Gastrocnemius medialis (tissue), 4 donors: Measurements from ENCODE around the gene GRM8. TPM values are rescaled to one million over a fixed set of nuclear protein-coding genes. Genes with fewer than 3 reads are reported as not detected.

Experiments used
- ATAC-seq, 2 donors: fragments of 150-250 bp; one replicate each; pipeline ENCODE4 v1.9.1; 2016
- DNase-seq, 2 donors: peaks; one replicate each; pipeline ENCODE4 v3.0.0-alpha.2; 2019
- H3K27ac ChIP-seq, 4 donors: fragments of 200-600 bp; sonication (generic); 1 replicate in 1 of 4; 2 replicates in 3 of 4; pipeline ENCODE4 v1.5.1; 2016 to 2018; ENCODE audit warnings: mild to moderate bottlenecking in 2 of 4, moderate library complexity in 1 of 4
- H3K27me3 ChIP-seq, 3 donors: fragments of 200-600 bp; sonication (generic) in 2 of 3; 1 replicate in 1 of 3; 2 replicates in 2 of 3; pipeline versions ENCODE4 v1.5.1 to v1.6.0; 2016 to 2019; ENCODE audit warnings: mild to moderate bottlenecking in 1 of 3, moderate library complexity in 1 of 3
- H3K36me3 ChIP-seq, 2 donors: fragments of 200-600 bp; sonication (generic) in 1 of 2; one replicate each; pipeline ENCODE4 v1.5.1; 2017 to 2018
- H3K4me1 ChIP-seq, 2 donors: fragments of 200-600 bp; sonication (generic) in 1 of 2; one replicate each; pipeline ENCODE4 v1.5.1; 2016 to 2017; ENCODE audit warnings: mild to moderate bottlenecking in 2 of 2
- H3K4me3 ChIP-seq, 4 donors: fragments of 200-600 bp; sonication (generic) in 3 of 4; 1 replicate in 1 of 4; 2 replicates in 3 of 4; pipeline ENCODE4 v1.5.1; 2016 to 2019; ENCODE audit warnings: mild to moderate bottlenecking in 2 of 4
- H3K9me3 ChIP-seq, 3 donors: fragments of 200-600 bp; sonication (generic) in 2 of 3; 1 replicate in 1 of 3; 2 replicates in 2 of 3; pipeline ENCODE4 v1.5.1; 2016 to 2019
- CTCF ChIP-seq, 5 experiments: fragments of 450-650 bp in 3 of 5; fragments of 200-600 bp in 2 of 5; sonication (generic) in 2 of 5; IDR thresholded peaks in 4 of 5; conservative IDR thresholded peaks in 1 of 5; 1 replicate in 4 of 5; 2 replicates in 1 of 5; pipeline ENCODE4 v1.5.1; 2016 to 2019; ENCODE audit warnings: antibody characterized with exemption in 5 of 5, mild to moderate bottlenecking in 3 of 5, moderate library complexity in 3 of 5
- POLR2A ChIP-seq, 2 donors: fragments of 450-650 bp; IDR thresholded peaks; one replicate each; pipeline ENCODE4 v1.6.1; 2017; ENCODE audit warnings: antibody characterized with exemption in 2 of 2, mild to moderate bottlenecking in 2 of 2, moderate library complexity in 2 of 2
- in situ Hi-C, 4 donors: fragments of 200-750 bp; cut with MboI; loops; one replicate each; pipeline versions ENCODE4 v1.15.0 to v1.8.0; 2017; ENCODE audit warnings: low sequenced_read_pairs in 4 of 4
- intact Hi-C: fragments of 100-400 bp; cut with DNase I; formaldehyde crosslinking; loops from one replicate; pipeline ENCODE4 v1.15.1; 2023; ENCODE audit warnings: low total_unique reads
- total RNA-seq, 4 donors: library from RNA; depleted of rRNA; stranded (reverse); fragments of >200 nt; gene quantifications; one replicate each; pipeline versions ENCODE4 v1.1.0 to v1.2.3, GENCODE V29; 2016

The GRM8 gene
- total RNA-seq, 4 donors from 2014 or later = not detected

- TF ChIP-seq CTCF (IDR thresholded peaks at IDR 0.05 in 4 of 5, conservative IDR thresholded peaks at IDR 0.05 in 1 of 5) (no peak), POLR2A (IDR thresholded peaks at IDR 0.05) (no peak)
- DNase-seq = no peak
- Histone ChIP-seq H3K27me3 (no peaks in the 10 kb centered on the region), H3K4me1 (no peaks in the 10 kb centered on the region), H3K9me3 (no peaks in the 10 kb centered on the region), H3K27ac (no peak overlapping the region), H3K36me3 (no peaks in the 10 kb centered on the region), H3K4me3 (no peak overlapping the region)
- no peak for ATAC-seq
- in situ Hi-C loops (no loop called here), intact Hi-C loops (no loop called here)
These were observed 194.8 kb downstream of the GRM8 start for GRCh38 chr7:127057918-127058317.

- no peaks in the 10 kb centered on the region for H3K9me3 ChIP-seq
- no peaks in the 10 kb centered on the region for H3K36me3 ChIP-seq
- no peak overlapping the region for H3K4me3 ChIP-seq
- no peak for TF ChIP-seq CTCF (IDR thresholded peaks at IDR 0.05 in 4 of 5, conservative IDR thresholded peaks at IDR 0.05 in 1 of 5)
- no peak for TF ChIP-seq POLR2A (IDR thresholded peaks at IDR 0.05)
- H3K4me1 ChIP-seq = no peaks in the 10 kb centered on the region
- intact Hi-C loops = no loop called here
- H3K27me3 ChIP-seq = no peaks in the 10 kb centered on the region
- no peak for ATAC-seq
- H3K27ac ChIP-seq = no peak overlapping the region
- in situ Hi-C loops = no loop called here
- DNase-seq = no peak
These were observed 196.5 kb downstream of the GRM8 start for GRCh38 chr7:127056202-127056601.

GRCh38 chr7:127047521-127047920, 205.2 kb downstream of the GRM8 start:
- no peaks in the 10 kb centered on the region for H3K27me3 ChIP-seq
- ATAC-seq (no peak), DNase-seq (no peak)
- H3K4me3 ChIP-seq = no peak overlapping the region
- no peaks in the 10 kb centered on the region for H3K9me3 ChIP-seq
- intact Hi-C loops (no loop called here), in situ Hi-C loops (no loop called here)
- no peak overlapping the region for H3K27ac ChIP-seq
- no peaks in the 10 kb centered on the region for H3K4me1 ChIP-seq
- no peaks in the 10 kb centered on the region for H3K36me3 ChIP-seq
- no peak for TF ChIP-seq CTCF (IDR thresholded peaks at IDR 0.05 in 4 of 5, conservative IDR thresholded peaks at IDR 0.05 in 1 of 5)
- no peak for TF ChIP-seq POLR2A (IDR thresholded peaks at IDR 0.05)

GRCh38 chr7:127041689-127042452, 210.9 kb downstream of the GRM8 start:
- H3K27me3 ChIP-seq = no peaks in the 10 kb centered on the region
- in situ Hi-C loops (no loop called here), intact Hi-C loops (no loop called here)
- H3K36me3 ChIP-seq = no peaks in the 10 kb centered on the region
- no peaks in the 10 kb centered on the region for H3K9me3 ChIP-seq
- no peak overlapping the region for H3K4me3 ChIP-seq
- TF ChIP-seq POLR2A (IDR thresholded peaks at IDR 0.05) (no peak), CTCF (IDR thresholded peaks at IDR 0.05 in 4 of 5, conservative IDR thresholded peaks at IDR 0.05 in 1 of 5) (no peak)
- H3K27ac ChIP-seq = no peak overlapping the region
- no peak for ATAC-seq
- DNase-seq = no peak
- no peaks in the 10 kb centered on the region for H3K4me1 ChIP-seq

- Histone ChIP-seq H3K9me3 (no peaks in the 10 kb centered on the region), H3K27me3 (no peaks in the 10 kb centered on the region), H3K4me1 (no peaks in the 10 kb centered on the region), H3K4me3 (no peak overlapping the region), H3K27ac (no peak overlapping the region), H3K36me3 (no peaks in the 10 kb centered on the region)
- in situ Hi-C loops (no loop called here), intact Hi-C loops (no loop called here)
- TF ChIP-seq POLR2A (IDR thresholded peaks at IDR 0.05) (no peak), CTCF (IDR thresholded peaks at IDR 0.05 in 4 of 5, conservative IDR thresholded peaks at IDR 0.05 in 1 of 5) (no peak)
- DNase-seq = no peak
- no peak for ATAC-seq
These were observed 212.7 kb downstream of the GRM8 start for GRCh38 chr7:127040042-127040441.
